RWPE2 (cell line): ENCODE data around the gene CD53.
A peak's percentile ranks its signal among the peaks of the same experiment; 100 is the strongest.
"Not testable (repeated sequence)": the region's sequence is repeated elsewhere in the genome, so short reads cannot be mapped to it uniquely, and the experiment has no call there.

Experiments
- ATAC-seq: fragments of 200-7000 bp; cut with Tn5 transposase; 3 replicates; pipeline ENCODE4 v1.9.1; 2021; ENCODE audit warnings: low read depth
- DNase-seq: peaks from one replicate; pipeline ENCODE4 v3.0.0-alpha.2; 2020; ENCODE audit warnings: low spot score
- H3K27ac ChIP-seq: fragments of 450-650 bp; 2 replicates; pipeline ENCODE4 v1.5.1; 2017; ENCODE audit warnings: mild to moderate bottlenecking; ENCODE audit not compliant: poor library complexity, severe bottlenecking
- H3K27me3 ChIP-seq: fragments of 250-450 bp; sonication (Bioruptor Pico); 2 replicates; pipeline ENCODE4 v1.5.1; 2021; ENCODE audit warnings: mild to moderate bottlenecking, moderate library complexity; ENCODE audit not compliant: insufficient read depth, poor library complexity, severe bottlenecking
- H3K36me3 ChIP-seq: fragments of 250-450 bp; sonication (Bioruptor Pico); 2 replicates; pipeline ENCODE4 v1.5.1; 2020; ENCODE audit warnings: low read depth, mild to moderate bottlenecking, moderate library complexity
- H3K4me1 ChIP-seq: fragments of 250-450 bp; sonication (Bioruptor Pico); 2 replicates; pipeline ENCODE4 v1.5.1; 2021; ENCODE audit warnings: mild to moderate bottlenecking, moderate library complexity; ENCODE audit not compliant: insufficient read depth, poor library complexity, severe bottlenecking
- H3K4me3 ChIP-seq: fragments of 250-450 bp; sonication (Bioruptor Pico); 2 replicates; pipeline ENCODE4 v1.5.1; 2021; ENCODE audit warnings: mild to moderate bottlenecking, moderate library complexity; ENCODE audit not compliant: severe bottlenecking
- H3K9me3 ChIP-seq: fragments of 250-450 bp; sonication (Bioruptor Pico); 2 replicates; pipeline ENCODE4 v1.5.1; 2021; ENCODE audit warnings: mild to moderate bottlenecking, moderate library complexity; ENCODE audit not compliant: severe bottlenecking
- CTCF ChIP-seq: fragments of 450-650 bp; IDR thresholded peaks from one replicate; pipeline ENCODE4 v1.5.1; 2017; ENCODE audit warnings: mild to moderate bottlenecking, moderate library complexity; ENCODE audit not compliant: poor library complexity, severe bottlenecking

Gene CD53

GRCh38 chr1:110859062-110859461 is 13.9 kb upstream of the CD53 start:
- Histone ChIP-seq H3K36me3 (no peaks in the 10 kb centered on the region), H3K4me3 (no peak overlapping the region), H3K9me3 (no peaks in the 10 kb centered on the region), H3K4me1 (no peaks in the 10 kb centered on the region), H3K27me3 (no peaks in the 10 kb centered on the region), H3K27ac (no peak overlapping the region)
- TF ChIP-seq CTCF = no peak
- DNase-seq (no peak), ATAC-seq (no peak)

- H3K4me3 ChIP-seq = no peak overlapping the region
- no peak for TF ChIP-seq CTCF
- H3K4me1 ChIP-seq = no peaks in the 10 kb centered on the region
- DNase-seq (no peak), ATAC-seq (no peak)
- no peaks in the 10 kb centered on the region for H3K27me3 ChIP-seq
- H3K9me3 ChIP-seq = no peaks in the 10 kb centered on the region
- no peak overlapping the region for H3K27ac ChIP-seq
- H3K36me3 ChIP-seq = no peaks in the 10 kb centered on the region
These were observed 12.8 kb upstream of the CD53 start for GRCh38 chr1:110860174-110860573.

- ATAC-seq, H3K36me3 ChIP-seq, H3K27ac ChIP-seq, H3K27me3 ChIP-seq, DNase-seq, H3K4me3 ChIP-seq, H3K9me3 ChIP-seq, H3K4me1 ChIP-seq: not testable (repeated sequence)
These were observed 12.3 kb upstream of the CD53 start for GRCh38 chr1:110860620-110861019.

- not testable (repeated sequence) for H3K4me3 ChIP-seq, H3K36me3 ChIP-seq, ATAC-seq, H3K4me1 ChIP-seq, DNase-seq, H3K27ac ChIP-seq, H3K9me3 ChIP-seq, H3K27me3 ChIP-seq
These were observed 11.0 kb upstream of the CD53 start for GRCh38 chr1:110861942-110862341.

GRCh38 chr1:110864287-110864686 is 8.7 kb upstream of the CD53 start:
- DNase-seq = no peak
- H3K36me3 ChIP-seq = no peaks in the 10 kb centered on the region
- no peak overlapping the region for H3K27ac ChIP-seq
- no peaks in the 10 kb centered on the region for H3K27me3 ChIP-seq
- no peak overlapping the region for H3K4me3 ChIP-seq
- no peaks in the 10 kb centered on the region for H3K4me1 ChIP-seq
- ATAC-seq = no peak
- no peak for TF ChIP-seq CTCF
- H3K9me3 ChIP-seq = no peaks in the 10 kb centered on the region

- ATAC-seq (0 out of 3 replicates have a peak, but pooled peaks have one; percentile 14), DNase-seq (no peak)
- no peaks in the 10 kb centered on the region for H3K27me3 ChIP-seq
- H3K4me1 ChIP-seq = no peaks in the 10 kb centered on the region
- no peak for TF ChIP-seq CTCF
- H3K27ac ChIP-seq = no peak overlapping the region
- no peak overlapping the region for H3K4me3 ChIP-seq
- no peaks in the 10 kb centered on the region for H3K9me3 ChIP-seq
- H3K36me3 ChIP-seq = no peaks in the 10 kb centered on the region
These were observed 2.1 kb upstream of the CD53 start for GRCh38 chr1:110870721-110871388.
